ENCODE results near the gene SURF6. TPM values are rescaled to one million over a fixed set of nuclear protein-coding genes. Genes with fewer than 3 reads are reported as not detected.

SURF6 gene
- total RNA-seq, 1 donor from 2014 or later: 16.0 TPM

GRCh38 chr9:133382507-133383141, 46.6 kb upstream of the SURF6 start:
- H3K9me3 Mint-ChIP-seq (ENCODE audit: unreplicated experiment): no peaks in the 10 kb centered on the region
- peaks cover 2% of the 10 kb centered on the region for H3K4me1 Mint-ChIP-seq (ENCODE audit: unreplicated experiment)
- no peaks in the 10 kb centered on the region for H3K27me3 Mint-ChIP-seq (ENCODE audit: unreplicated experiment)
- no peak overlapping the region for H3K4me3 Mint-ChIP-seq (ENCODE audit: unreplicated experiment)
- H3K36me3 Mint-ChIP-seq (ENCODE audit: unreplicated experiment): no peaks in the 10 kb centered on the region
- TF ChIP-seq CTCF (IDR thresholded peaks at IDR 0.05): no peak
- no peak overlapping the region for H3K27ac Mint-ChIP-seq (ENCODE audit: unreplicated experiment)
- no peak for DNase-seq (ENCODE audit: extremely low spot score, unreplicated experiment)

GRCh38 chr9:133380734-133381133, 44.7 kb upstream of the SURF6 start:
- no peak overlapping the region for H3K4me3 Mint-ChIP-seq (ENCODE audit: unreplicated experiment)
- H3K27ac Mint-ChIP-seq (ENCODE audit: unreplicated experiment): no peak overlapping the region
- no peaks in the 10 kb centered on the region for H3K9me3 Mint-ChIP-seq (ENCODE audit: unreplicated experiment)
- peaks cover 4% of the 10 kb centered on the region for H3K4me1 Mint-ChIP-seq (ENCODE audit: unreplicated experiment)
- H3K27me3 Mint-ChIP-seq (ENCODE audit: unreplicated experiment): no peaks in the 10 kb centered on the region
- no peak for TF ChIP-seq CTCF (IDR thresholded peaks at IDR 0.05)
- no peaks in the 10 kb centered on the region for H3K36me3 Mint-ChIP-seq (ENCODE audit: unreplicated experiment)
- no peak for DNase-seq (ENCODE audit: extremely low spot score, unreplicated experiment)

- Mint-ChIP-seq H3K27ac (ENCODE audit: unreplicated experiment) (no peak overlapping the region), H3K27me3 (ENCODE audit: unreplicated experiment) (no peaks in the 10 kb centered on the region), H3K36me3 (ENCODE audit: unreplicated experiment) (no peaks in the 10 kb centered on the region), H3K4me1 (ENCODE audit: unreplicated experiment) (peaks cover 10% of the 10 kb centered on the region), H3K9me3 (ENCODE audit: unreplicated experiment) (no peaks in the 10 kb centered on the region), H3K4me3 (ENCODE audit: unreplicated experiment) (no peak overlapping the region)
- no peak for TF ChIP-seq CTCF (IDR thresholded peaks at IDR 0.05)
- no peak for DNase-seq (ENCODE audit: extremely low spot score, unreplicated experiment)
Measured at GRCh38 chr9:133379153-133380086, 43.4 kb upstream of the SURF6 start.

- H3K4me3 Mint-ChIP-seq (ENCODE audit: unreplicated experiment): no peak overlapping the region
- no peaks in the 10 kb centered on the region for H3K27me3 Mint-ChIP-seq (ENCODE audit: unreplicated experiment)
- no peaks in the 10 kb centered on the region for H3K9me3 Mint-ChIP-seq (ENCODE audit: unreplicated experiment)
Measured at GRCh38 chr9:133378408-133378962, 42.5 kb upstream of the SURF6 start.

More at GRCh38 chr9:133378408-133378962, 42.5 kb upstream of the SURF6 start:
- Mint-ChIP-seq H3K27ac (ENCODE audit: unreplicated experiment) (no peak overlapping the region), H3K36me3 (ENCODE audit: unreplicated experiment) (no peaks in the 10 kb centered on the region), H3K4me1 (ENCODE audit: unreplicated experiment) (peaks cover 16% of the 10 kb centered on the region)
- DNase-seq (ENCODE audit: extremely low spot score, unreplicated experiment): no peak
- no peak for TF ChIP-seq CTCF (IDR thresholded peaks at IDR 0.05)
